Activated naive CD4-positive, alpha-beta T cell treated with anti-CD3 and anti-CD28 coated beads, Interleukin-2, amount 50 U/mL, for 16 hours (primary cell): ENCODE results near the gene MAPK14.
A peak's percentile ranks its signal among the peaks of the same experiment; 100 is the strongest.
"Not testable (repeated sequence)": the region's sequence is repeated elsewhere in the genome, so short reads cannot be mapped to it uniquely, and the experiment has no call there.

Experiments
- DNase-seq: peaks from one replicate; pipeline ENCODE4 v3.0.0-alpha.2; 2020

MAPK14 gene

DNA sequence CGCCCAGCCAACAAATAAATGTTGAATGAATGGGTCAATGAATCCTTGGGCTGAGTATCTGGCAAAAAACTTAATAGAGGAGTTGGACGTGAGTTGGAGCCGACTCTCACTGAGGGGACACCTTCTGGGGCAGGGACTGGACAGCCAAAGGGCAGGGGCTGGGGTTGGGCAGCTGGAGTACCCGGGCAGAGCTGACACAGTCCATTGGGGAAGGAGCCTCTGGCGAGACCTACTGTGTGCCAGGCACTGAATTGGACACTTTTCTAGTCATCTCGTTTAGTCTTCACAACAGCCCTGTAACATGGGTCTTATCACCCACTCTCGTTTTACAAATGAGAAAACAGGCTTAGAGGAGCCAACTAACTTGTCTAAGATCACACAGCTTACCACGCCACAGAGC is 98.0 kb downstream of the MAPK14 start:
- DNase-seq: no peak

DNA sequence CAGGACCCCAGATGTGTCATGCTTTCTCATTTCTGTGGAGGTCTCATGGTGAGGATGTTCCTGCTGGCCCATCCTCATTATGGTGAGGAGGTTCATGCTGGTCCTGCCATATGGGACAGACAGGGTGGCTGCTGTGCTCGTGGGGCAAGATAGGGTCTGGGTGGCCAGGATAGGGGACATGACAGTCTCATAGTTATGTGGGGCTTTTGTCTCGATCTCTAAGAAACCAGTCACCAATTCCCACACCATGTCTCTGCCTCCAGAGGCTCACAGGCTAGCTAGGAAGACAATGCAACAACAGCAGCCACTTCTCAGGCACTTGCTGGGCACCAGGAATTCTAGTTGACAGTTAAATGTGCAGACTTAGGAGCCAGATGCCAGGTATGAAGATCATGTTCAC is 98.5 kb downstream of the MAPK14 start:
- DNase-seq: no peak

DNA sequence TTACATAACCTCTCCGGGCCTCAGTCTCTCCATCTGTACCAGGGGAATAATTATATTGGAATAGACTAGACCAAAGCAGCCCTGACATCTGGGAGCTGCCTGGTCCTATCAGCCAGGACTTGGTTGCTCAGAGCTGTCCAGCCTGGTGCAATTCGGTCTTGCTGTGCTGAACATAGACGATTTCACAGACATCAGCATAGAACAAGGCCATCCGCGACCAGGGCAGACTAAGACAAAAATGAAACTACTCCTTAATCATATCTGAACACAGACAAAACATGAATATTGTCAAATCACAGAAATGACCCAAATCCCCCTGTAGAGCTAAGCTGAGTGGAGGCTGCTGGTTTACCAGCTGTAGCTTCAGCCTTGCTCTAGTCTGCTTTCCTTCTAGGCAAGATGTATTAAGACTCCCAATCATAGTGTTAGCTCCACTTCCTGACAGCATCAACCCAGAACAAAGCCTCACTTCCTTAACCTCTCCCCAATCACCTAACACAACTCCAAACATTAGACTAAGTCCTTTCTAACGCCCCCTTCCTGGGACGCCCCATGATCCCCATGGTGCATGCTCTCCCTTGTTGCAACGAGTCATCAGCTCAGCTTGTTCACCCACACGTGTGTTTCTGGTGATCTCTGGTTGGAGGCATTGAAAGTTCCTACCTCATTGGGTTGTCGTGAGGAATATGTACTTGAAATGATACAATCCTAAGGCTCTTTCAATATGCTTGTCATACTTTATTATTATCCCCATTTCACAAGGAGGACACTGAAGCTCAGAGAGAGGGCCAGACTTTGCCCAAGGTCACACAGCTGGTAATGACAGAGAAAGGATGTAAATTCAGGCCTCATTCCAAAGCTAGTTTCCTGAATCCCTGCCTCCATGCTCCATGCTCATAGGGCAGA is 99.2 kb downstream of the MAPK14 start:
- no peak for DNase-seq

DNA sequence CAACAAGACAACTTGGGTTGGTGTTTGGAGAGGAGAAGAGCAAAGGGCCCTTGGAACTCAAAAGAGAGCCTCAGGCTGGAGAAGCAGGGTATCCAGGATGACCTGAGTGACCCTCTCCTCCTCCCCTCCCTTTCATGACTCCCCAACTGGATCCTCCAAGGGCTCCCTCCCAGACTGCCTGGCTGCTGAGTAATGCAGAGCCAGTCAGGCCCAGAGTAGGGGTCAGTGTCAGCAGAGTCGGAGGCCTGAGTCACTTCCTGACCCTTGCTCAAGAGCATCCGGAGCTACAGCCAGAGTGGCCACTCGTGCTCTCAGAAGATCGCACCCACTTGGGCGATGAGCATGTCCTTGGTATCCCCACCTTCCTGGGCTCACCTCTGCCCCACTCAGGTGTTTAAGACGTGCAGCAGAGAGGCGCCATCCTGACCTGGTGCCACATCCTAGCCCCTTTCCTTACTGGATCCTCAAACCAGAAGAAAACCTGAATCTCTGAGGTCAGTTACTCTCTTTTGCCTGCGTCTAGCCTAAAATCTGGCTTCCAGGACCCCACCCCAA is 99.9 kb downstream of the MAPK14 start:
- no peak for DNase-seq

DNA sequence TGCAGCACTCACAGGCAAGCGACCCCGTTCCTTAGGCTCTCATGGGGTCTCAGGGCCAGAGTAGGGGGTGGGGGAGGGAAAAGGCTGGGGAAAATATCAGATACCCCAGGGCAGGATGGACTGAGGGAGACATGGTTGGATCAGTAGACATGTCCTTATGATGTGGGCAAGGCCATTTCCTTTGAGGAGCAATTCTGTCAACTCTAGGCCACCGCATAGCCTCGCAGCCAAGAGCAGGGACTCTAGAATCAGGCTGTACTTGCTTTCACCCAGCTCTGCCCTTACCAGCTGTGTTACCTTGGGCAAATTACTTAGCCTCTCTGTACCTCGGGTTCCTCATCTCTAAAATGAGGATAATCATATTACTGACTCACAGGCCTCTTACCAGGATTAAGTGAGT is 100.5 kb downstream of the MAPK14 start:
- DNase-seq: no peak

DNA sequence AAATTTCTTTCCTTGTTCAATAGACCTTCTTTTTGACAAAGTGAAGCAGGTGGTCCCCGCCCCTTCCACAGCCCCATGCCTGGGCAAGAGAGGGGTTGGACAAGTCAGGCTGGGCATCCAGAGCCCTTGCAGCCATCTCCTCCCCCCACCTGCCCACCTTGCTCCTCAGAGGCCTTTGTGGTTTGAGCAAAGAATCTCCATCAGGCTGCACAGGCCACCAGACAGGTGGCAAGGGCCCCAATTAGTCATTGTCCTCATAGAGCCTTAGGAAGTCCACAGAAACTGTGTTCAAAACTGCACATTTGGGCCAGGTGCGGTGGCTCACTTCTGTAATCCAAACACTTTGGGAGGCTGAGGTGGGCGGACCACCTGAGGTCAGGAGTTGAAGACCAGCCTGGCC is 101.2 kb downstream of the MAPK14 start:
- DNase-seq: no peak

DNA sequence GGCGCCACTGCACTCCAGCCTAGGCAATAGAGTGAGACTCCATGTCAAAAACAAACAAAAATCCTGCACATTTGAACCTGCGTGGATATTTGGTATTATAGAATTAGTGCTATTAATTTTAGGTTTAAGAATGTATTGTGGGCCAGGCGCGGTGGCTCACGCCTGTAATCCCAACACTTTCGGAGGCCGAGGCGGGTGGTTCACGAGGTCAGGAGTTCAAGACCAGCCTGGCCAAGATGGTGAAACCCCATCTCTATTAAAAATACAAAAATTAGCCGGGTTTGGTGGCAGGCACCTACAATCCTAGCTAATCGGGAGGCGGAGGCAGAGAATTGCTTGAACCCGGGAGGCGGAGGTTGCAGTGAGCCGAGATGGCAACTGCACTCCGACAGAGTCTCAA is 101.7 kb downstream of the MAPK14 start:
- not testable (repeated sequence) for DNase-seq

DNA sequence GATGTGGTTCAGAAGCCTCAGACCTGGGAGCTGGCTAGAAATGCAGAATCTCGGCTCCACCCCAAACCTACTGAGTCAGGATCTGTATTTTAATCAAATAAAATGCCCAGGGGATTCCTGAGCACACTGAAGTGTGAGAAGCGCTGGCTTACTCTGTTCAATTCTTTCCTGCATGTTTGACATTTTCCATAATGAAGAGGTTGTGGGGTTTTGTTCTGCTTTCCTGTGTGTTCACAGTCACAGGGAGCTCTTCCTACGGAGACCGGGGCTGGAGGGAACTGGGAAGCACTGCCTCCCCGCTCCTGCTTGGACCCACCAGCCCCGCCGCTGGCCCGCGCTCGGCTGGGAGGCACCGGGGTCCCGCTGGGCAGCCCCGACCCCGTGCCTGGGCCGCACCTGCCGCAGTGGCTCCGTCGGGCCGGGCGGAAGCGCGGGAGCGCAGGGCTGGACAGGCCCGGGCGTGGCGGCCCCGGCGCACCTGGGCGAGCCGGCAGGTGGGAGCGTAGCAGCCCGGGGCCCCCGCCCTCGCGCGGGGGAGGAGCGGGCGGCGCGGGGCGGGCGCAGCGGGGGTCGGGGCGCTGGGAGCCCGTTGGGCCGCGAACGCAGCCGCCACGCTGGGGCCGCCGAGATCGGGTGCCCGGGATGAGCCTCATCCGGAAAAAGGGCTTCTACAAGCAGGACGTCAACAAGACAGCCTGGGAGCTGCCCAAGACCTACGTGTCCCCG is 102.5 kb downstream of the MAPK14 start, which contains the start of gene MAPK13:
MAPK13 (plus strand) TSS at position 573 of the 726 bp plus-strand sequence; CDS start at position 643, 70 bp downstream.
- peak; percentile 47 for DNase-seq

DNA sequence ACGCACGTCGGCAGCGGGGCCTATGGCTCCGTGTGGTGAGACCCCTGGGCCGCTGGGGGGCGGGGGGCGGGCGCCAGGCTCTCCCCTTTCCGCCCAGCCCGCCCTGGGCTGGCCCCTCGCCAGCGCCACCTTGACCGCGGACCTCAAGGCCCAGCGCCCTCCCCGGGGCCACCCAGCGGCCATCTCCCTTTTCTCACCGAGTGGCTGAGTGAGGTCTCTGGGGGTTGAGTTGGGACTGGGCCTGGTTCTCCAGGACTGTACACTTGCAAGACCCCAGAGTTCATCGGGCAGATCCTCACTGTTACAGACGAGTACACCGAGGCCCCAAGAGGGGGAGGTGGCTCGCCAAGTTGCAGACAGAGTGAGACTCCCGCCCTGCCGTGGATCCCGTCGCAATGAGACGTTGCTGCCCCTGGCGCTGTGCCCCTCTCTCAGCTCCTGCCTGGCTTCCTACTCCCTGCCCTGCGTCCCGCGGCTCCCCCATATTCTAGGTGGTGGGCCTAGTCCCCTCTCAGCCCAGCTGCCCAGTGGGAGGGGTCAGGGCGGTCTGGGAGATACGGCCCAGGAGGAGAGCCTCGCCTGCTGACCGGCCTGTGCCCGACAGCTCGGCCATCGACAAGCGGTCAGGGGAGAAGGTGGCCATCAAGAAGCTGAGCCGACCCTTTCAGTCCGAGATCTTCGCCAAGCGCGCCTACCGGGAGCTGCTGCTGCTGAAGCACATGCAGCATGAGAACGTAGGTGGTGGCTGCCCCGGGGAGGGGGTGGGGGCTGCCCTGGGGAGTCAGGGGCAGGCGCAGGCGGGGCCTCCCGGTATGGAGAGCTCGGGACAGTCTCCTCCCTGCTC is 103.3 kb downstream of the MAPK14 start:
- peak; percentile 69 for DNase-seq

DNA sequence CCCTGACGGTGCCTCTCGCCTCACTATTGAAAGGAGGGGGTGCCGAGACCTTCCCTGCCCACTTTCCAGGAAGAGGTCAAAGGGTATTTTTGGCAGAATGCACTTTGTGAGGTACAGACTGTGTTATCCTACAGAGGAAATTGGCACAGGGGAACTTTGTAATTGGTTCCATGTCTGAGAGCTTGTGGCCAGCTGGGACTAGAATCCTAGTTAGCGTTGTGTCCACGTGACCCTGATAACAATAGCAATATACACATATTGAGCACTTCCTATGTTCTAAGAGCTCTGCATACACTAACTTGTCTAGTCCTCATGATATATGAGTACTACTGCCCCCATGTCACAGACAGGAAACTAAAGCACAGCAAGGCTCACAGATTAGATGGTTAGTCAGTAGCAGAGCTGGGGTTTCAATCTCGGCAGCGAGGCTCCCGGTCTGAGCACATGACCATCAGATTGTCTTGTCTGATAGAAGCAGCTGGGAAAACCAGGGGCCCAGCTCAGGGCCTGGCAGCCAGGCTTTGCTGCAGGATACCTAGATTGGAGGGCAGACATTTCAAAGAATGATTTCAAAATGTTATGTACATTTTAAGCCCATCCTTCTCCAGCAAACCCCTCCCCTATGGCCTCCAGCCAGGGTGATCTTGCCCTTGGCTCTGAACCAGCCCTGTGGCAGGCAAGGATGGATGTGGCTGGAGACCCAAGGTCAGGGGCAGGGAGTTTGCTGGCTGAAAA is 104.1 kb downstream of the MAPK14 start:
- peak; percentile 42 for DNase-seq

DNA sequence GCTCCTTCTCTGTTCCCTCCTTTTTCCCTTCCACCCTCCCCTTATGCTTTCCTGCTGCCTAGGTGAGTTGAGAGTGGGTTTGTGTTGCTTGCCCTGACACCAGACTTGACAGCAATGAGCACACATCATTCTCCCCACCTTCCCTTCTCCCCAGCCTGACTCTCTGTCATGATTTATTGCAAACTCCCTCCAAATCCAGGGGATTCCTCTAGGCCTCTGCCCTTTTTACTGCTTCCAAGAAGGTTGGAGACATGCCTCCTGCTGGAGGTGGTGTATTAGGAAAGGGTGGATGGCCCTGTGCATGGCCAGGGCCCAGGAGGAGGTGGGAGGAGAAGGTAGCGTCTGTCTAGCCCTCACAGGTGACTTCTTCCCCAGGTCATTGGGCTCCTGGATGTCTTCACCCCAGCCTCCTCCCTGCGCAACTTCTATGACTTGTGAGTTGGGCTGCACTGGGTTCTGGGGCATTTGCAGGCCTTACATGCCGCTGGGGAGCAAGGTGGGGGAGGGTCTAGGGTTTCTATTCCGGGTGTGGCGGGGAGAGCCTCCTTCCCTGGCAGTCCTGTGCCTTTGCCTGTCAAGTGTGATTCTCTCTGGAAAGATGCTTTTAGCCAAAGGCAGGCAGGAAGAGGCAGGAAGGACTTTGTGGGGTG is 104.8 kb downstream of the MAPK14 start:
- no peak for DNase-seq

DNA sequence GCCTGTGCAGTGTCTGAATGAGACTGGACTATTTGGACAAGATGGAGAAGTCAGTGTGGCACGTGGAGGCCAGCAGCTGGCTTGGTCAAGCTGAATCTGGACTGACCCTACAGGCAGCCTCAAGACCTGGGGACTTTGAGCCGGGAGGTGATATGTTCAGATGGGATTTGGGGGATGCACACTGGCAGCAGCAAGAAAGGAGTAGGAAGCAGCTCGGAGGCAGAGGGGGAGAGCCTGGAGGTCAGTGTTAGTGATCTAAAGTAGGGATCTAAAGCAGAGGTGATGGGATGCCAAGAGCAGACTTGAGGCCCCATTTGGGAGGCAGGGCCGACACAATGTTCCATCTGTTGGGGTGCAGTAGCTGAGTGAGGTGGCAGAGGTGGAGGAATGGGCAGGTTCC is 105.5 kb downstream of the MAPK14 start:
- DNase-seq: no peak

DNA sequence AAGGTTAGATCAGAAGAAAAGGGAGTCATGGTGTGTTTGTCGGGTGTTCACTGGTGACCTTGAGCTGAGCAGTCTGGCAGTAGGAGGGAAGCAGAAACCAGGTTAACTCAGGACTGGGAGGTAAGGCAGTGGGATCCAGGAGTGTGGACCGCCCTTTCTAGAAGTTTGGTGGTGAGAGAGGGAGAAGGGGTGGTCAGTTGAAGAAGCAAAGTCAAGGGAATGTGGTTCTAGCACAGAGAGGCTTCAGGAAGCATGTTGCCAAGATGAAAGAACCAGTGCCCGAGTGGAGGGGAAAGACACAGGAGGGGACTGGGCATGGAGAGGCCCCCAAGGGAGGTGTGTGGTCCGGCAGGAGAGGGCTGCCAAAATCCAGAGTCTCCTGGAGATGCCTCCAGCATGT is 106.3 kb downstream of the MAPK14 start:
- no peak for DNase-seq

DNA sequence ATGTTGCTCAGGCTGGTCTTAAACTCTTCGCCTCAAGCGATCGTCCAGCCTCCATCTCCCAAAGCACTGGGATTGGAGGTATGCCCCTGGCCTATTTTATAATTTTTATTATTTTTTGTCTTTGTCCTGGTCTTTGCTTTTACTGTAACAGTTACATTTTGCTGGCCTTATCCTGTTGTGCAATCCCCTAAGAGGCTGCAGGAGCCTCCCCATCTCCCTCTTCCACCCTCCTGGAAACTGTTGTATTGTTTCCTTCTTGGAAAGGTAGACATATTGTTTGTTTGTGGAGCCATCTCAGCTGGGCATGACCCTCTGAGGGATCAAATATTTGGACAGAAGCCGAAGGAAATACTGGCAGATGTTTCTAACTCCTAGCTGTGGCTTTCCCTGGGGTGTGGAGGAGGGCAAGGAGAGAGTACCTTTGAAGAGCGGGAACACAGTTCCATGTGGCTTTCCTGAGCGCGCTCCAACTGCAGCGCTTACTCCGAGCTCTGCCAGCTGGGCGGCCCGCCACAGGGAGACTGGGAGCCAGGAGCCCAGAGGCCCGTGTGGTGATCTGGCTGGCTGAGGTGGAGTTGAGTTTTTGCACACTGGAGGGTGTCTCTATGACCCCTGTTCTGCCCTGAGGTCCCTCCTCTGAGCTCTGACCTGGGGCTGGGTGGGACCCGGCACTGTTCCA is 107.6 kb downstream of the MAPK14 start:
- DNase-seq: no peak

DNA sequence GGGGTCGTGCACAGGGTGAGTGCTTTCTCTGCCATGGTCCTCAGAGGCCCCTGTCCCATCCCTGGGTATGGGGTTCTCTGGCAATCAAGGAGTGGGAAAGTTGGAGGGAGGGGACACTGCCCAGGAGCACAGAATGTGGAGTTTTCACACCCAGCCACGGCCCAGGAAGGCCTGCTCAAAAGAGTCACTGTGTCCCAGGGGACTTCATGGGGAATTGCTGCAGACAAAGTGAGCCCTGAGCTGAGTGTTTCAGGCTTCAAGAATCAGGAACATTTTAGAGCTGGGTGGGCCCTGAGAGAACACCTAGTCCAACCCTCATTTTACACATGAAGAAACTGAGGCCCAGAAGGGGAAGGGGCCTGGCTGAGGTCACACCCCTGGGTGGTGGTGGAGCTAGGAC is 108.4 kb downstream of the MAPK14 start:
- no peak for DNase-seq

DNA sequence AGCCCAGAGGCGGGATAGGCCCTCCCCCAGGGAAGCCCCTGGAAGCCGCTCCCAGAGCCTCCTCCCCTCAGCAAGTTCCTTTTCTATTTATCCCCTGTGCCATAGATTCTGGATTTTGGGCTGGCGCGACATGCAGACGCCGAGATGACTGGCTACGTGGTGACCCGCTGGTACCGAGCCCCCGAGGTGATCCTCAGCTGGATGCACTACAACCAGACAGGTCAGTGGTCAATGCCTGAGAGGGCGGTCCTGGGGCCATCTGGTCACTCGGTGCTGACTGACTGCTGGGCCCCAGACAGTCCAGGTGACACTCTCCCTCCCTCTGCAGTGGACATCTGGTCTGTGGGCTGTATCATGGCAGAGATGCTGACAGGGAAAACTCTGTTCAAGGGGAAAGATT is 108.9 kb downstream of the MAPK14 start:
- DNase-seq: no peak

DNA sequence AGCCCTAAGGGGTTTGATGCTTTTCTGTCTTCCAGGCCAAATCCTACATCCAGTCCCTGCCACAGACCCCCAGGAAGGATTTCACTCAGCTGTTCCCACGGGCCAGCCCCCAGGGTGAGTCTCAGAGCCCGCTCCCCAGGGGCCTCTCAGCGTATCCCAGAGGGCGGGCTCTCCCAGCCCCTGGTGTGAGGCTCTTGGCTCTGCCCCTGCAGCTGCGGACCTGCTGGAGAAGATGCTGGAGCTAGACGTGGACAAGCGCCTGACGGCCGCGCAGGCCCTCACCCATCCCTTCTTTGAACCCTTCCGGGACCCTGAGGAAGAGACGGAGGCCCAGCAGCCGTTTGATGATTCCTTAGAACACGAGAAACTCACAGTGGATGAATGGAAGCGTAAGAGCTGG is 111.1 kb downstream of the MAPK14 start:
- no peak for DNase-seq

DNA sequence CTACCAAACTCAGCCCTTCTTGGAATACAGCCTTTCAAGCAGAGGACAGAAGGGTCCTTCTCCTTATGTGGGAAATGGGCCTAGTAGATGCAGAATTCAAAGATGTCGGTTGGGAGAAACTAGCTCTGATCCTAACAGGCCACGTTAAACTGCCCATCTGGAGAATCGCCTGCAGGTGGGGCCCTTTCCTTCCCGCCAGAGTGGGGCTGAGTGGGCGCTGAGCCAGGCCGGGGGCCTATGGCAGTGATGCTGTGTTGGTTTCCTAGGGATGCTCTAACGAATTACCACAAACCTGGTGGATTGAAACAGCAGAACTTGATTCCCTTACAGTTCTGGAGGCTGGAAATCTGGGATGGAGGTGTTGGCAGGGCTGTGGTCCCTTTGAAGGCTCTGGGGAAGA is 111.8 kb downstream of the MAPK14 start:
- DNase-seq: no peak

DNA sequence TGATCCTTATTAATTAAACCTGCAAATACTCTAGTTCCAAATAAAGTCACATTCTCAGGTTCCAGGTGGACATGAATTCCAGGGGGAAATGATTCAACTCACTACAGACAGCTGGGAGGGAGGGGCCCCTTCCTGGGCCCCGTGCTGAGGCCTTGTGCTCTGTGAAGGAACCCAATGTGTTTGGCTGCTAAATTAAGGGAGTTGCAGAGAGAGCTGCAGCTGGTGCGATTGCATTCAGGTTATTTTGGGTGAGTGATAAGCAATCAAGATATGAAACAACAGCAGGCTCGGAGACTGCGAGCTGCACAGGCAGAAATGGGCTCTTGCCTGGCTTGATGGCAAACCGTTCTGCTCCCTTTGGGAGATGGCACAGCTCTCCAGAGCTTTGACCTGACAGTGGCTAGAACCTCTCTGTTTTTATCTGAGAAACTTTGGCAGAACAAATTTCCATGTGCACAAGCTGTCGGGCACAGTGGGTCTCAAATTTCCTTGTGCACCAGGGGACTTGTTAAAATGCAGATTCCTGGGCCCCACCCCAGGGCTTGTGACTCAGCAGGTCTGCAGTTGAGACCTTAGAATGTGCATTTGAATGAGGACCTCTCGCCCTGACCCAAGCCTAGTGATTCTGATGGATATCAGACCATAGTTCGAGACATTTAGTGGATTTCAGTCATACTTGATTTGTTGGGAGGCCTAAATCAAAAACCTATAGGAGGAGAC is 112.5 kb downstream of the MAPK14 start:
- DNase-seq: no peak

DNA sequence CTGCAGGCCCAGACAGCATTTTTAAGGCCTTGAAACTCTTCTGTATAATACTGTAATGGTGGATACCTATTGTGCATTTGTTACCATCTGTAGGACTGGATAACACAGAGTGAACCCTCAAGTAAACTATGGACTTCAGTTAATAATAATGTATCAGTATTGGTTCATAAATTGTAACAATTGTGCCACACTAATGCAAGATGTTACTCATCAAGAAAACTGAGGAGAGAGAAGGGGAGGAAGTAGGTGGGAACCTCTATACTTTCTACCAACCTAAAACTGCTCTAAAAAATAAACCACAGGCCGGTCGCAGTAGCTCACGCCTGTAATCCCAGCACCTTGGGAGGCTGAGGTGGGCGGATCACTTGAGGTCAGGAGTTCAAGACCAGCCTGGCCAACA is 113.5 kb downstream of the MAPK14 start:
- no peak for DNase-seq
